Colonic mucosa (tissue), 4 donors: ENCODE results near the gene BRPF3. TPM values are rescaled to one million over a fixed set of nuclear protein-coding genes. Genes with fewer than 3 reads are reported as not detected.

Experiments
- DNase-seq: peaks from one replicate; pipeline ENCODE4 v3.0.0-alpha.2; 2020
- H3K27ac ChIP-seq: fragments of 200-600 bp; one replicate; pipeline ENCODE4 v1.8.0; 2021
- H3K27me3 ChIP-seq: fragments of 200-600 bp; one replicate; pipeline ENCODE4 v1.8.0; 2021
- H3K36me3 ChIP-seq: fragments of 200-600 bp; one replicate; pipeline ENCODE4 v1.8.0; 2021
- H3K4me1 ChIP-seq: fragments of 200-600 bp; one replicate; pipeline ENCODE4 v1.8.0; 2021; ENCODE audit warnings: mild to moderate bottlenecking
- H3K4me3 ChIP-seq: fragments of 200-600 bp; one replicate; pipeline ENCODE4 v1.8.0; 2021
- H3K9ac ChIP-seq, 2 donors: one replicate each; pipeline ENCODE4 v1.7.0; 2013; ENCODE audit warnings: control low read depth in 2 of 2, low read depth in 2 of 2, low read length in 2 of 2
- H3K9me3 ChIP-seq: fragments of 200-600 bp; one replicate; pipeline ENCODE4 v1.8.0; 2021
- intact Hi-C: fragments of 100-400 bp; cut with DNase I; formaldehyde crosslinking; loops from one replicate; pipeline ENCODE4 v1.14.1; 2022
- total RNA-seq, 2 donors: library from RNA; stranded (reverse); fragmentation: NEBNext Ultra II Directional in 1 of 2; extraction: Animal tissue kit (Norgen Biotek cat#: 25700) in 1 of 2; gene quantifications; one replicate each; pipeline ENCODE4 v1.2.1, GENCODE V29; 2021
- TF ChIP-seq, protein P1 (sequence below): fragments of 200-600 bp; IDR thresholded peaks from one replicate; pipeline ENCODE4 v1.8.0; 2022; ENCODE audit warnings: antibody characterized with exemption, mild to moderate bottlenecking
- donor health status: healthy.
- donor health status: DM: no; HTN: no; CAD: no.
- donor health status: DM: no; HTN: no; CAD: no.

BRPF3 gene
- total RNA-seq, 2 donors from 2014 or later: 61.3 to 68.2 TPM

- Histone ChIP-seq H3K27me3 (no peaks in the 10 kb centered on the region), H3K9ac (no peak overlapping the region), H3K4me3 (no peak overlapping the region), H3K27ac (no peak overlapping the region), H3K4me1 (no peaks in the 10 kb centered on the region), H3K36me3 (peaks cover 10% of the 10 kb centered on the region), H3K9me3 (no peaks in the 10 kb centered on the region)
- TF ChIP-seq, protein P1, sequence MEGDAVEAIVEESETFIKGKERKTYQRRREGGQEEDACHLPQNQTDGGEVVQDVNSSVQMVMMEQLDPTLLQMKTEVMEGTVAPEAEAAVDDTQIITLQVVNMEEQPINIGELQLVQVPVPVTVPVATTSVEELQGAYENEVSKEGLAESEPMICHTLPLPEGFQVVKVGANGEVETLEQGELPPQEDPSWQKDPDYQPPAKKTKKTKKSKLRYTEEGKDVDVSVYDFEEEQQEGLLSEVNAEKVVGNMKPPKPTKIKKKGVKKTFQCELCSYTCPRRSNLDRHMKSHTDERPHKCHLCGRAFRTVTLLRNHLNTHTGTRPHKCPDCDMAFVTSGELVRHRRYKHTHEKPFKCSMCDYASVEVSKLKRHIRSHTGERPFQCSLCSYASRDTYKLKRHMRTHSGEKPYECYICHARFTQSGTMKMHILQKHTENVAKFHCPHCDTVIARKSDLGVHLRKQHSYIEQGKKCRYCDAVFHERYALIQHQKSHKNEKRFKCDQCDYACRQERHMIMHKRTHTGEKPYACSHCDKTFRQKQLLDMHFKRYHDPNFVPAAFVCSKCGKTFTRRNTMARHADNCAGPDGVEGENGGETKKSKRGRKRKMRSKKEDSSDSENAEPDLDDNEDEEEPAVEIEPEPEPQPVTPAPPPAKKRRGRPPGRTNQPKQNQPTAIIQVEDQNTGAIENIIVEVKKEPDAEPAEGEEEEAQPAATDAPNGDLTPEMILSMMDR: no peak
- DNase-seq: no peak
- intact Hi-C loops: no loop called here
Measured at GRCh38 chr6:36200998-36201596, 4.6 kb downstream of the BRPF3 start.

DNA sequence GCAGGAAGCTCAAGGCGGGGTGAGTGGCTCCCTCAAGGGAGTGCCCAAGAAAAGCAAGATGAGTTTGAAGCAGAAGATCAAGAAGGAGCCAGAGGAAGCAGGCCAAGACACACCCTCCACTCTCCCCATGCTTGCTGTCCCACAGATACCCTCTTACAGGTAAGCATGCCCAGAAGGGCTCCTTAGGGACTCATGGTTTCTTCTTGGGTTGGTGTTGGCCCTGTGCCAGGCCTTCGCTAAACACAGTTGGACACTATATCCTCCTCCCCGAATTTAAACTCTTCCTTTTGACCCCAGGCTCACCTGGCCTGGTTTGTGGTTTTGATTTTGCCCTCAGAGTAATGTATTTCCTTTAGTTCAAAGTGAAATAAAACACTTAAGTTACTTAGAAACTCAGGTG lies 5.1 kb downstream of the BRPF3 start:
- Histone ChIP-seq H3K27ac (no peak overlapping the region), H3K36me3 (peaks cover 10% of the 10 kb centered on the region), H3K9me3 (no peaks in the 10 kb centered on the region), H3K4me1 (no peaks in the 10 kb centered on the region), H3K9ac (no peak overlapping the region), H3K4me3 (no peak overlapping the region), H3K27me3 (no peaks in the 10 kb centered on the region)
- TF ChIP-seq, protein P1: no peak
- intact Hi-C loops: no loop called here
- no peak for DNase-seq

GRCh38 chr6:36202101-36202500 lies 5.6 kb downstream of the BRPF3 start:
- no peak overlapping the region for H3K4me3 ChIP-seq
- TF ChIP-seq, protein P1: no peak
- H3K4me1 ChIP-seq: no peaks in the 10 kb centered on the region
- no peak for DNase-seq
- no peak overlapping the region for H3K27ac ChIP-seq
- intact Hi-C loops: no loop called here
- H3K9me3 ChIP-seq: no peaks in the 10 kb centered on the region
- H3K36me3 ChIP-seq: peaks cover 10% of the 10 kb centered on the region
- no peaks in the 10 kb centered on the region for H3K27me3 ChIP-seq
- no peak overlapping the region for H3K9ac ChIP-seq

- Histone ChIP-seq H3K4me1 (peaks cover 2% of the 10 kb centered on the region), H3K36me3 (peaks cover 10% of the 10 kb centered on the region), H3K9me3 (no peaks in the 10 kb centered on the region), H3K27me3 (no peaks in the 10 kb centered on the region), H3K9ac (no peak overlapping the region), H3K27ac (no peak overlapping the region), H3K4me3 (no peak overlapping the region)
- no peak for DNase-seq
- TF ChIP-seq, protein P1: no peak
- intact Hi-C loops: no loop called here
Measured at GRCh38 chr6:36204068-36204753, 7.7 kb downstream of the BRPF3 start.

GRCh38 chr6:36207155-36207554 lies 10.6 kb downstream of the BRPF3 start:
- peaks cover 18% of the 10 kb centered on the region for H3K4me1 ChIP-seq
- H3K4me3 ChIP-seq: no peak overlapping the region
- no peaks in the 10 kb centered on the region for H3K9me3 ChIP-seq
- no peaks in the 10 kb centered on the region for H3K27me3 ChIP-seq
- no peak overlapping the region for H3K9ac ChIP-seq
- intact Hi-C loops: no loop called here
- TF ChIP-seq, protein P1: no peak
- peaks cover 9% of the 10 kb centered on the region for H3K36me3 ChIP-seq
- no peak overlapping the region for H3K27ac ChIP-seq
- DNase-seq: no peak
